ENCODE results near the gene SLC22A3.

The SLC22A3 gene

DNA sequence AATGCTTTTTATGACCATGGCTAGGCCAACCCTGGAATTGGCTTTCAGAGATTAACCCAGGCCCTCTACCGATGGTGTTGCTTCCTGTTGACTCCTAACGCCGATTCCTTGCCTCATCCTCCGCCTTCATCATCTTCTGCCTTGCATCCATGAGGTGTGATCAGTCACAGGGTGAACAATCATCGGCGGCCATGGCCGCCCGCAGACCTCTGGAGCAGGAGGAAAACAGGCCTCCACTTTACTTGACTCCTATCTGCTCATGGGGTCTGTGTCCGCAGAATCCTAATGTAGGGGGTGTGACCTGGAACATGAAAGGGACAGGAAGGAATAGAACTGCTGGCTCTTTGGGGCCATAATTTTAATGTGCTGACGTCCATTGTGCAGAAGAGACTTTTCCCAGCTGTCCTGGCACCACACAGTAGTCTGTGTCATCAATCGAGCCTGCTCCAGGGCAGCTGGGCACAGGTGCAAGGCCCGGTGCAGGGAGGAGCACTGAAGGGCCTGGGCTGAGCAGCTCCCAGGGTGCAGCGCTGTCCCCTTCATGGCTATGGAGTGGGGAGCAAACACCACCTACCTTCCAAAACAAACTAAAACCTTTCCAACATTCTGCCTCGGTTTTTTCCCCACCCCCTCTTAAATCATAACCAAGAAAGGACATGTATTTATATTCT lies 8.0 kb downstream of the SLC22A3 start:
- TF ChIP-seq, protein P1, sequence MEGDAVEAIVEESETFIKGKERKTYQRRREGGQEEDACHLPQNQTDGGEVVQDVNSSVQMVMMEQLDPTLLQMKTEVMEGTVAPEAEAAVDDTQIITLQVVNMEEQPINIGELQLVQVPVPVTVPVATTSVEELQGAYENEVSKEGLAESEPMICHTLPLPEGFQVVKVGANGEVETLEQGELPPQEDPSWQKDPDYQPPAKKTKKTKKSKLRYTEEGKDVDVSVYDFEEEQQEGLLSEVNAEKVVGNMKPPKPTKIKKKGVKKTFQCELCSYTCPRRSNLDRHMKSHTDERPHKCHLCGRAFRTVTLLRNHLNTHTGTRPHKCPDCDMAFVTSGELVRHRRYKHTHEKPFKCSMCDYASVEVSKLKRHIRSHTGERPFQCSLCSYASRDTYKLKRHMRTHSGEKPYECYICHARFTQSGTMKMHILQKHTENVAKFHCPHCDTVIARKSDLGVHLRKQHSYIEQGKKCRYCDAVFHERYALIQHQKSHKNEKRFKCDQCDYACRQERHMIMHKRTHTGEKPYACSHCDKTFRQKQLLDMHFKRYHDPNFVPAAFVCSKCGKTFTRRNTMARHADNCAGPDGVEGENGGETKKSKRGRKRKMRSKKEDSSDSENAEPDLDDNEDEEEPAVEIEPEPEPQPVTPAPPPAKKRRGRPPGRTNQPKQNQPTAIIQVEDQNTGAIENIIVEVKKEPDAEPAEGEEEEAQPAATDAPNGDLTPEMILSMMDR (conservative IDR thresholded peaks at IDR 0.05; ENCODE audit: low read depth) = no peak
- ChIA-PET CTCF (interaction anchor here (0.6 to 1.5 kb wide), 2 partner anchors 99 to 217 kb away, joined by 3 to 5 read pairs; no protein-coding TSS in a partner anchor), POLR2A (ENCODE audit: low non-redundant PET) (no interaction called here)
- H3K27ac ChIP-seq = no peak overlapping the region
- DNase-seq (ENCODE audit: low spot score) = no peak

DNA sequence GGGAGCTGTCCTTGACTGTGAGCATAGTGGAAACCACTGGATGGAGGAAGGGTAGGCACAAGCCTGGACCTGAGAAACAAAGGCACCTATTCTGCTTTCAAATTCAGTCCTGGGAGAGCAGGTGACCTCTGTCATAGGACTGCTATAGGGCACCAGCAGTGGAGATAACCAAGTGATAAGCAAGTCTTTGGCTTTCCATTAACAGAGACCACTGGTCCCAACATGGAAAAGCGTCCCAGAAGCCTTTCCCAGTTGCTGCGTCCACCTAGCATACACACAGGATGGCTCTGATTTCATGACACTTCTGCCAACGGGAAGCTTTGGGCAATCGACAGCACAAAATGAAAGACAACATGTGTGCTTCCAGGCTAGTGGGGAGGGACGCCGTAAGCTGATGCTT lies 8.9 kb downstream of the SLC22A3 start:
- TF ChIP-seq, protein P1 (conservative IDR thresholded peaks at IDR 0.05; ENCODE audit: low read depth) = no peak
- DNase-seq (ENCODE audit: low spot score) = no peak
- CTCF ChIA-PET = no interaction called here
- POLR2A ChIA-PET (ENCODE audit: low non-redundant PET) = no interaction called here
- H3K27ac ChIP-seq = no peak overlapping the region

DNA sequence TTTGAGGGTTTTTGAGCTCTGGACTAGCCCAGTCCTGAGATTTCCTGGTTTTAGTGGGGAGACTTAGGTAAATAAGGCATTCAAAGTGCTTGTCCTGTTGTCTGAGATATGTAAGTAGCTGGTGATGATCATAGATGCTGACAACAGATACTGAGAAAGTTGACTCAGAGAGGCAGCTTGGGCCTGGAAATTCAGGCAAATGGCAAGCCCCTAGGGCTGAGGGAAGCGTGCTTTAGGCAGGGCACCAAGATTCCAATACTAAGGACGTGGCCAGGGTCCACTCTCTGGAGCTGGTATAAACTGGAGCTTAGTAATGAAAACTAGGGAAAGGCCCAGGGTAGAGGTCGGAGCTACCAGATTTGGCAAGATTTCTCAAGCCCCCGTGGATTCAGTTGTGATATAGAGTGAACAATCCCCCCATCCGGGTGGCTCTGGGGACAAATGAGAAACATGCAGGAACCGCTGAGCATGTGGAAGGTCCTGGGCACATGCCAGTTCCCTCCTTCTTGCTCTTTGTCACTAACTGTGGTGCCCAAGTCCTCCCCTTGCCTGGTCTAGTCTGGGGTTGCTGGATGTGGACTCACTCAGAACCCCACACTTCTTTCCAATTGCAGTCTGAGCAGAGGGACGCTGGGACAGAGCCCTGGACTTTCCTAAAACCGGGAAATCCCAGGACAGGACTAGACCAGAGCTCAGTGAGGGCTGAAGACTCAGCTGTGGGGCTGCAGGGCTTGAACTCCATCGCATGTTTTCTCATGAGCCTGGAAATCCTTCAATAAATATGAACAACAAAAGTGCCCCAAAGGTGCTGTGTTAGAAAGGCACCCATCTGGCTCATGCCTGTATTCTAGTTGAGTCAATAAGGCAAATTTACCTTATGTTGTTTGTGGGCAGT lies 10.3 kb downstream of the SLC22A3 start:
- peak overlapping the region; percentile 26; the same call in 1 of the 2 replicates for H3K27ac ChIP-seq
- ChIA-PET CTCF (interaction anchor here (0.6 kb wide), 2 partner anchors 69 to 113 kb away, joined by 3 to 4 read pairs; no protein-coding TSS in a partner anchor), POLR2A (ENCODE audit: low non-redundant PET) (interaction anchor here (0.5 to 0.6 kb wide), 2 partner anchors 128 to 1650 kb away, joined by 3 read pairs; no protein-coding TSS in a partner anchor)
- TF ChIP-seq, protein P1 (conservative IDR thresholded peaks at IDR 0.05; ENCODE audit: low read depth) = no peak
- no peak for DNase-seq (ENCODE audit: low spot score)

DNA sequence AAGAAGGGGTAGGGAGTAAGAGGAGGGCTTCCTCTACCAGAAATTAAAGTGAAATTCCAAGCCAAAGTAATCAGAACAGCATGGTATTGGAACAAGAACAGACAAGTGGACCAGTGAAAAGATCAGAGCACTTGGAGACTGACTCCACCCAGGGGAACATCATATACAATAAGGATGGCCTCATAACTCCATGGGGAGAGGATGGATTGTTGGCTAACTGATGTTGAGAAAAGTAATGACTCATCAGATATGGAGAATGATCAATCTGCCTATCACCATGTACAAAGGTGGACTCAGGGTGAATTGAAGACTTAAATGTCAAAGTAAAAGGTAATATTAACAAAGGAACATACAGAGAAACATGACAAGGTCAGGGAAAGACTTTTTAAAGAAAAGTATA lies 12.8 kb downstream of the SLC22A3 start:
- POLR2A ChIA-PET (ENCODE audit: low non-redundant PET) = no interaction called here

DNA sequence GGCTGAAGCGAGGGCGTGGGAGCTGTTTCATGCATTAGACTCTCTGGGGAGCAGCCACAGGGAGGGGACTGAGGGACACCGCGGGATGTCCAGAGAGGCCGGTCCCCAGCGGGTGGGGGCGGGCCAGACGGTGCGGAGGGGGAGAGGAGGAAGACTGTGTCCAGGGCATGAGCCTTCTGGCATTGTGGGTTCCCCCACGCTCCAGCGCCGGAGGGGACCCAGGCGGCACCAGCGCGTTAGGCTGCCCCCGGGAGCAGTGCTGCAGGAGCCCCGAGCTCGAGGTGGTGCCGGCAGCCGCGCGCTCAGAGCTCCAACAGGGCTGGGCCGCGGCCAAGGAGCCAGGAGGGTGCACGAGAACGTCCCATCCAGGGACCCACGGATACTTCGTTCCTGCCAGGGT lies 14.4 kb downstream of the SLC22A3 start:
- H3K27ac ChIP-seq = no peak overlapping the region
- DNase-seq (ENCODE audit: low spot score) = no peak
- POLR2A ChIA-PET (ENCODE audit: low non-redundant PET) = no interaction called here
- TF ChIP-seq, protein P1 (conservative IDR thresholded peaks at IDR 0.05; ENCODE audit: low read depth) = no peak
- CTCF ChIA-PET = no interaction called here

More for the DNA sequence above, 12.8 kb downstream of the SLC22A3 start:
- peak; percentile 33 for DNase-seq (ENCODE audit: low spot score)
- TF ChIP-seq, protein P1 (conservative IDR thresholded peaks at IDR 0.05; ENCODE audit: low read depth) = no peak
- H3K27ac ChIP-seq = no peak overlapping the region
- CTCF ChIA-PET = no interaction called here

Data from RWPE1 (cell line).